ENCODE data around the gene ZNF417.
"Not testable (repeated sequence)": the region's sequence is repeated elsewhere in the genome, so short reads cannot be mapped to it uniquely, and the experiment has no call there.

The ZNF417 gene

DNA sequence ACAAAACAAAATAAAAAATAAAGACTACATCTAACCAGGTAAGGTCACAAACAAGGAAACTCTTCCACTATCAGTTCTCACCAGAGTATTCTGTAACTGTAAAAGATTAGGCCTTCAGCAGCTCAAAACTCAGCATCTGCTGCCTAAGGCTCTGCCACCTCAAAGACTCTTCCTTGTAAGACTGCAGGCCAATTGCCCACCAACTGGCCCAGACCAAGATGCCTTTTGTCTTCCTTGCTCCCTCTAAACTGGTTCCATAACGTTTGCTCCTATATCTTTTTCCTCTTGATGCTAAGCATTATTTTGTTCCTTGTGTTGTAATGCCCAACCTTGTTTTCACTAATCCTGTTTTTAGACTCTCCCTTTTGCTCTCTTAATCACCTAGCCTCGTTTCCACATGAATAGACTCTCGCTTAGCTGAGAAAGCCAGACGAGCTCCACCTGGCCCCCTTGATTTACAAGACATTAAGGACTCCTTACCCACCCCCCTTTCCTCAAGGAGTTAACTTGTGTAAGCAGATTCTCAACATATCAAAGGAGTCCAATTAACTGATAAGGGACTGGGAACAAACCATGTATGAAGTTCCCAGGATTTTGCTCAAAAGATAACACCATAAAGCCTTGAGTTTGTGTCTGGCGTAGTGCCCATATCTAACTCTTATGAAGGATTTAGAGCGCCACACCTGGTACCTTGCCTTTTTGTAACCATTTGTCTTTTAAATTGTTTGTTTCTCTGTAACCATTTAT lies 29.0 kb downstream of the ZNF417 start:
- no peak for DNase-seq

DNA sequence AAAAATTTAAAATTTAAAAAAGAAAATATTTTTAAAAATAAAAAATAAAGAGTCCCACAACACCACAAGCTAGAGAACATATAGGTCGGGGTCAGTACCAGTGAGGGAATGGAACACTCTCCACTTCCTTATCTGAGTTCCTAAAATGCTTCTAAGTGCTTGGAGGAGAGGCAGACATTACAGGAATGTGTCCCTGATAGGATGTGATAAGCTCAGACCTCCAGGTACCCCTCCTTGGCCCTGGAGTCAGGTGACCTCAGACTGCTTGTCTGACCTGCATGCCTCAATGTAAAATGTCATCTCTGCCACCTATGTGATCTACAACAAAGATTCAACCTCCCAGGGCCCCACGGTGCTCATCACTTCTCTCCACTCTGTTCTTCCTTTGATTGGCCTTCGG lies 30.3 kb downstream of the ZNF417 start:
- no peak for DNase-seq

DNA sequence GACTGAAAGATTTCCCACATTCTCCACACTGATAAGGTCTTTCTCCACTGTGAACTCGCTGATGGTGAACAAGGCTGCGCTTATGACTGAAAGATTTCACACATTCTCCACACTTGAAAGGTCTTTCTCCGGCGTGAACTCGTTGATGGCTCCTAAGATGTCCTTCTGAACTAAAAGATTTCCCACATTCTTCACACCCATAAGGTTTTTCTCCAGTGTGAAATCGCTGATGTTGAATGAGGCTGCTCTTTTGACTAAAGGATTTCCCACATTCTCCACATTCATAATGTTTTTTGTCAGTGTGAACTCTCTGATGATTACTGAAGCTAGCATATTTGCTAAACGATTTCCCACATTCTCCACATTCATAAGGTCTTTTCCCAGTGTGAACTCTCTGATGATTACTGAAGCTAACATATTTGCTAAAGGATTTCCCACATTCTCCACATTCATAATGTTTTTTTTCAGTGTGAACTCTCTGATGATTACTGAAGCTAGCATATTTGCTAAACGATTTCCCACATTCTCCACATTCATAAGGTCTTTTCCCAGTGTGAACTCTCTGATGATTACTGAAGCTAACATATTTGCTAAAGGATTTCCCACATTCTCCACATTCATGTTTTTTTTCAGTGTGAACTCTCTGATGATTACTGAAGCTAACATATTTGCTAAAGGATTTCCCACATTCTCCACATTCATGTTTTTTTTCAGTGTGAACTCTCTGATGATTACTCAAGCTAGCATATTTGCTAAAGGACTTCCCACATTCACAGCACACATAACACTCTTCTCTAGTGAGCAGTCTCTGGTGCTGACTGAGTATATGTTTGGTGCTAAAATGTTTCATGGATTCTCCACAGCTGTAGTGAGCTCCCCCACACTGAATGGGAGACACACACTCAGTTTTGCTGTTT lies 42.3 kb downstream of the ZNF417 start:
- not testable (repeated sequence) for DNase-seq

DNA sequence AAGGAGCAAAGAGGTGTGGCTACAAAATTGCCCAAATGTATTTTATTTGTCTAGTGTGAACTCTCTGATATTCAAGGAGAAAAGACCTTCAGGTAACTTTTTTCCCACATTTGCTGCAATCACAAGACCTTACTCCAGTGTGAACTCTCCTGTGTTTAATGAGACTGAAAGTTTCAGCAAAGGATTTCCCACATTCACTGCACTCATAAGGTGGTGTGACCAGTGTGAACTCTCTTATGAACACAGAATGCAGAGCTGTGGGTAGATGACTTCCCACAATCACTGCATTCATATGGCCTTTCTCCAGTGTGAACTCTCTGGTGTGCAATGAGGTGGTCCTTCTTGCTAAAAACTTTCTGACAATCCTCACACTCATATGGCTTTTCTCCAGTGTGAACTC lies 43.9 kb downstream of the ZNF417 start:
- no peak for DNase-seq

DNA sequence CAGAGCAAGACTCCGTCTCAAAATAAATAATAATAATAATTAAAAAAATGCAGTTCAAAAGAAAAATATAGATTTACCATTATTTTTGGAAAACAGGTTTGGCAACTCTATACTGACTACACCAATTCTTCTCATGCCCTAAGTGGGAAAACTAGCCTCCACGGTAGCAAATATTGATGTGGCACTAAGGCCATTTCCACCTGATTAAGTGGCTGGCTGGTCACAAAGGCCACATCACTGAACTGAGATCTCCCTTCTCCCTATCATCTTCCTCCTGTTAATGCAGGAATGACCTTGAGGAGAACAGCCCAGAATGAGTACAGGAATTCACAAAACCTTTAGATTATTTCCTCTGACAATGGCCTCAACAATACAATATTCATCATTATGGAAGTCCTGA lies 46.2 kb downstream of the ZNF417 start:
- DNase-seq = no peak

DNA sequence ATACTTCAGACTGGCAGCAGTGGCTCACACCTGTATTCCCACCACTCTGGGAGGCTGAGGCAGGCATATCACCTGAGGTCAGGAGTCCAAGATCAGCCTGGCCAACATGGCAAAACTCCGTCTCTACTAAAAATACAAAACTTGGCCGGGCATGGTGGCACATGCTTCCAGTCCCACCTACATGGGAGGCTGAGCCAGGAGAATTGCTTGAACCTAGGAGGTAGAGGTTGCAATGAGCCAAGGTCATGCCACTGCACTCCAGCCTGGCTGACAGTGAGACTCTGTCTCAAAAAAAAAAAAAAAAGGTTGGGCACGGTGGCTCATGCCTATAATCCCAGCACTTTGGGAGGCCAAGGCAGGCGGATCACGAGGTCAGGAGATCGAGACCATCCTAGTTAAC lies 46.7 kb downstream of the ZNF417 start:
- DNase-seq = not testable (repeated sequence)

DNA sequence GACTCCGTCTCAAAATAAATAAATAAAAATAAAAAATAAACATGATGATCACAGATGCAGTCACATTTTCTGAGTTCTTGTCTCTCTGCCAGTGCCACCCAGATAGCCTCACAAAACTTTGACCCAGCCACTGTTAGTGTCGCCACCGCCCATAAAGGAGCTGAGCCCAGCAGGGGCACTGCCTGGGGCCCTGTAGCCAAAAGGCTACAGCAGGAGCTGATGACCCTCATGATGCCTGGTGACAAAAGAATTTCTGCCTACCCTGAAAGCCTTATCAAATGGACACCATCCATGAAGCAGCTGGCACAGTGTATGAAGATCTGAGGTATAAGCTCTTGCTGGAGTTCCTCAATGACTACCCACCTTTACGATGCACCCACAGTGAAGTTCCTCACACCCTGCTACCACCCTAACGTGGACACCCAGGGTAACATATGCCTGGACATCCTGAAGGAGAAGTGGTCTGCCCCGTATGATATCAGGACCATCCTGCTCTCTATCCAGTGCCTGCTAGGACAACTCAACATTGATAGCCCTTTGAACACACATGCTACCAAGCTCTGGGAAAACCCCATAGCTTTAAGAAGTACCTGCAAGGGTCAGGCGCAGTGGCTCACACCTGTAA lies 48.4 kb downstream of the ZNF417 start:
- no peak for DNase-seq

Measured in NCI-H446 (cell line).